Prostate gland (tissue), 2 donors: ENCODE results near the gene THSD4. TPM values are rescaled to one million over a fixed set of nuclear protein-coding genes. Genes with fewer than 3 reads are reported as not detected.

Source experiments
- DNase-seq: peaks from one replicate; pipeline ENCODE4 v3.0.0-alpha.2; 2019; ENCODE audit warnings: low spot score
- H3K27ac ChIP-seq, 2 donors: fragments of 200-600 bp; sonication (generic); 2 replicates each; pipeline ENCODE4 v1.5.1; 2017 to 2019
- H3K27me3 ChIP-seq: fragments of 200-600 bp; sonication (generic); replicated peaks from 2 replicates; pipeline ENCODE4 v1.5.1; 2019; ENCODE audit not compliant: insufficient read depth
- H3K36me3 ChIP-seq, 2 donors: fragments of 200-600 bp; sonication (generic); 1 replicate in 1 of 2; 2 replicates in 1 of 2; pipeline versions ENCODE4 v1.5.1 to v1.8.1; 2017 to 2019
- H3K4me1 ChIP-seq: fragments of 200-600 bp; sonication (generic); replicated peaks from 2 replicates; pipeline ENCODE4 v1.5.1; 2019
- H3K4me3 ChIP-seq, 2 donors: fragments of 200-600 bp; sonication (generic); 2 replicates each; pipeline ENCODE4 v1.5.1; 2017 to 2019
- H3K9me3 ChIP-seq: fragments of 200-600 bp; sonication (generic); 2 replicates; pipeline ENCODE4 v1.5.1; 2017
- POLR2A ChIP-seq: fragments of 450-650 bp; IDR thresholded peaks from one replicate; pipeline ENCODE4 v1.6.1; 2016; ENCODE audit warnings: antibody characterized with exemption, mild to moderate bottlenecking
- POLR2AphosphoS5 ChIP-seq: sonication (generic); formaldehyde crosslinking; IDR thresholded peaks from one replicate; pipeline ENCODE4 v1.6.1; 2017; ENCODE audit warnings: antibody characterized with exemption
- WGBS: methylation state at CpG from one replicate; pipeline ENCODE4 v1.1.5; 2018; 5-methylcytosine and 5-hydroxymethylcytosine counted together
- intact Hi-C: fragments of 100-400 bp; cut with DNase I; formaldehyde crosslinking; loops from one replicate; pipeline ENCODE4 v1.14.2; 2022
- total RNA-seq, 2 donors: library from RNA; depleted of rRNA; stranded (reverse); fragments of >200 nt; gene quantifications; one replicate each; pipeline ENCODE4 v1.1.0, GENCODE V29; 2016
- TF ChIP-seq, protein P1 (sequence below), 4 experiments: fragments of 200-600 bp in 2 of 4; fragments of 450-650 bp in 2 of 4; sonication (generic) in 2 of 4; IDR thresholded peaks; 1 replicate in 3 of 4; 2 replicates in 1 of 4; pipeline ENCODE4 v1.5.1; 2016 to 2019; ENCODE audit warnings: antibody characterized with exemption in 4 of 4, mild to moderate bottlenecking in 2 of 4, moderate library complexity in 2 of 4

THSD4 gene
- total RNA-seq, 2 donors from 2014 or later, result 84.1 to 223 TPM

GRCh38 chr15:71598741-71599140, 483.5 kb downstream of the THSD4 start:
- intact Hi-C loops, result no loop called here
- WGBS, result 100% methylated on average over 6 of the region's 6 CpGs
- DNase-seq, result no peak
- H3K36me3 ChIP-seq, result no peaks in the 10 kb centered on the region
- no peaks in the 10 kb centered on the region for H3K9me3 ChIP-seq
- no peak overlapping the region for H3K4me3 ChIP-seq
- peak overlapping the region; percentile 11 to 72 for H3K27ac ChIP-seq
- H3K4me1 ChIP-seq, result no peaks in the 10 kb centered on the region
- TF ChIP-seq POLR2AphosphoS5 (no peak), POLR2A (no peak)
- TF ChIP-seq, protein P1, sequence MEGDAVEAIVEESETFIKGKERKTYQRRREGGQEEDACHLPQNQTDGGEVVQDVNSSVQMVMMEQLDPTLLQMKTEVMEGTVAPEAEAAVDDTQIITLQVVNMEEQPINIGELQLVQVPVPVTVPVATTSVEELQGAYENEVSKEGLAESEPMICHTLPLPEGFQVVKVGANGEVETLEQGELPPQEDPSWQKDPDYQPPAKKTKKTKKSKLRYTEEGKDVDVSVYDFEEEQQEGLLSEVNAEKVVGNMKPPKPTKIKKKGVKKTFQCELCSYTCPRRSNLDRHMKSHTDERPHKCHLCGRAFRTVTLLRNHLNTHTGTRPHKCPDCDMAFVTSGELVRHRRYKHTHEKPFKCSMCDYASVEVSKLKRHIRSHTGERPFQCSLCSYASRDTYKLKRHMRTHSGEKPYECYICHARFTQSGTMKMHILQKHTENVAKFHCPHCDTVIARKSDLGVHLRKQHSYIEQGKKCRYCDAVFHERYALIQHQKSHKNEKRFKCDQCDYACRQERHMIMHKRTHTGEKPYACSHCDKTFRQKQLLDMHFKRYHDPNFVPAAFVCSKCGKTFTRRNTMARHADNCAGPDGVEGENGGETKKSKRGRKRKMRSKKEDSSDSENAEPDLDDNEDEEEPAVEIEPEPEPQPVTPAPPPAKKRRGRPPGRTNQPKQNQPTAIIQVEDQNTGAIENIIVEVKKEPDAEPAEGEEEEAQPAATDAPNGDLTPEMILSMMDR (IDR thresholded peaks at IDR 0.05), result no peak
- no peaks in the 10 kb centered on the region for H3K27me3 ChIP-seq

- intact Hi-C loops, result no loop called here
- 62% methylated on average over 9 of the region's 9 CpGs for WGBS
- H3K36me3 ChIP-seq, result no peaks in the 10 kb centered on the region
- DNase-seq, result no peak
- no peaks in the 10 kb centered on the region for H3K4me1 ChIP-seq
- TF ChIP-seq, protein P1 (IDR thresholded peaks at IDR 0.05), result no peak
- TF ChIP-seq POLR2A (no peak), POLR2AphosphoS5 (no peak)
- peak overlapping the region in 1 of 2 donors; percentile 53 for H3K27ac ChIP-seq
- no peaks in the 10 kb centered on the region for H3K9me3 ChIP-seq
- no peak overlapping the region for H3K4me3 ChIP-seq
- no peaks in the 10 kb centered on the region for H3K27me3 ChIP-seq
These were observed 484.3 kb downstream of the THSD4 start for GRCh38 chr15:71599418-71600151.

DNA sequence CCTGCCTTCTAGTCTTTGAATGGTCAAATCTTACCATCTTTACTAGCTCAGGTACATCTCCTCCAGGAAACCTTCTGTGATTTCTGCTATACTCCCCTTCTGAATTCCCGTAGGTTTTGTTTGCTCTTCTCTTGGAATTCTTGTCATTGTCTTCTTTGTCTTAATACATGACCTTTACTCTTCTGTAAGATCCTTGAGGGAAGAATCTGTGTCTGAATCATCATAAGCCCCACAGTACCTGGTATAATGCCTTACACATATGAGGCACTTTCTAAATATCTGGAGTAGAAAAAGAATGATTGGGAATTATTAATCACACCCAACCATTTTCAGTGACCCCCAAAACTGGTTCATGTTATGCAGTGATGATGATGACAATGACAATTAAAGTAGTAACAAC, 485.0 kb downstream of the THSD4 start:
- TF ChIP-seq POLR2A (no peak), POLR2AphosphoS5 (no peak)
- TF ChIP-seq, protein P1 (IDR thresholded peaks at IDR 0.05), result no peak
- no peak overlapping the region for H3K4me3 ChIP-seq
- H3K4me1 ChIP-seq, result no peaks in the 10 kb centered on the region
- H3K27me3 ChIP-seq, result no peaks in the 10 kb centered on the region
- no peaks in the 10 kb centered on the region for H3K36me3 ChIP-seq
- no peak for DNase-seq
- H3K9me3 ChIP-seq, result no peaks in the 10 kb centered on the region
- intact Hi-C loops, result no loop called here
- 65% methylated on average over 1 of the region's 1 CpG for WGBS
- no peak overlapping the region for H3K27ac ChIP-seq

DNA sequence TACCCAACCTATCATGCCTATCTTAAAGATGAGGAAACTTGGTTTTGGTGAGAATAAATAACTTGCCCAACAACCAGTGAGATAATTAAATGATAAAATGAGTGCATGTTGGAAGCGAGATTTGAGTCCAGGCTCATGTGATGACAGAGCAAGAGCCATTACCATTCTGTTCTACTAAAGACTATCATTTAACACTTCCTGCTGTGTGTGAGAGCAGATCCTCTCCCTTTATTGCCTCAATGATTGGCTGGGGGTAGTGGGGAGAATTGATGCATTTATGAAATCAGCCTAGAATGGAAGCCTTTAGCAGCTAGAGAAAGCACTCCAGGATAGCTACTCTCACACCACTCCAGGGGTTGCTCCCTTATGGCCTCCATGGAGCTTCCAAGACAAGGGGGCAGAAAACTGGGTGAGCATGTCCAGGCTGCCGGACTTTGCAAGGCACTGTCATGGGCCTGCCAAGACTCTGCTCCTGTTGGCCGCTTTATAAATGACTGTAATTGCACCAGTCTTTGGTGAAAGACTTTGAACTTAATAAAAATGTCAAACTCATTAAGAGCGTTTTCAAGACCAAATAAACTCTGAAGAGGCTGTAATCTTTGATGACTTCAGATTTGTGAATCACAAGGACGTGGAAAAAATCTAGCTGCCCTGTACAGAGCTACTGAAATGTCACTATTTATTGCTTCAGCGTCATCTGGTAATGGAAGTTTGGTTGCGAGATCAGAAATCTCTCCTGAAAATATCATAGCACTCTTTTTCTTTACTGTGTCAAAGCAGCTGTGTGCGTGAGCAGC, 486.0 kb downstream of the THSD4 start:
- WGBS, result 34% methylated on average over 8 of the region's 8 CpGs
- Histone ChIP-seq H3K9me3 (no peaks in the 10 kb centered on the region), H3K36me3 (no peaks in the 10 kb centered on the region), H3K27ac (peak overlapping the region in 1 of 2 donors; percentile 13), H3K27me3 (no peaks in the 10 kb centered on the region), H3K4me1 (no peaks in the 10 kb centered on the region), H3K4me3 (no peak overlapping the region)
- intact Hi-C loops, result no loop called here
- TF ChIP-seq, protein P1 (IDR thresholded peaks at IDR 0.05), result no peak
- TF ChIP-seq POLR2AphosphoS5 (no peak), POLR2A (no peak)
- no peak for DNase-seq
